Measurements from ENCODE around the gene VAMP5.
"Not testable (repeated sequence)": the region's sequence is repeated elsewhere in the genome, so short reads cannot be mapped to it uniquely, and the experiment has no call there.

The VAMP5 gene

GRCh38 chr2:85584354-85584856 lies at the start of gene VAMP5:
Gene VAMP5 (plus strand): TSS chr2:85584431. CDS start chr2:85584491, 60 bp downstream.
- DNase-seq (ENCODE audit: low read depth in 2 of 3, low spot score in 2 of 3): peak in 1 of 3 experiments; percentile 27

- DNase-seq (ENCODE audit: low read depth in 2 of 3, low spot score in 2 of 3): no peak
Measured at GRCh38 chr2:85534881-85535280, 49.4 kb upstream of the VAMP5 start.

GRCh38 chr2:85536479-85536878 lies 47.8 kb upstream of the VAMP5 start:
- no peak for DNase-seq (ENCODE audit: low read depth in 2 of 3, low spot score in 2 of 3)

- DNase-seq (ENCODE audit: low read depth in 2 of 3, low spot score in 2 of 3): peak; percentile 11 to 29 (median 15)
Measured at GRCh38 chr2:85537600-85538506, 46.4 kb upstream of the VAMP5 start.

- peak; percentile 83 to 94 (median 88) for DNase-seq (ENCODE audit: low read depth in 2 of 3, low spot score in 2 of 3)
Measured at GRCh38 chr2:85538507-85539360, 45.5 kb upstream of the VAMP5 start, which contains the start of gene MAT2A. Gene MAT2A (plus strand): TSS chr2:85539168. CDS start chr2:85539288, 120 bp downstream.

- peak; percentile 51 to 62 (median 52) for DNase-seq (ENCODE audit: low read depth in 2 of 3, low spot score in 2 of 3)
Measured at GRCh38 chr2:85539361-85540132, 44.7 kb upstream of the VAMP5 start.

GRCh38 chr2:85540133-85540648 lies 44.0 kb upstream of the VAMP5 start:
- no peak for DNase-seq (ENCODE audit: low read depth in 2 of 3, low spot score in 2 of 3)

GRCh38 chr2:85541262-85541661 lies 43.0 kb upstream of the VAMP5 start:
- no peak for DNase-seq (ENCODE audit: low read depth in 2 of 3, low spot score in 2 of 3)

GRCh38 chr2:85541753-85542457 lies 42.3 kb upstream of the VAMP5 start:
- no peak for DNase-seq (ENCODE audit: low read depth in 2 of 3, low spot score in 2 of 3)

- no peak for DNase-seq (ENCODE audit: low read depth in 2 of 3, low spot score in 2 of 3)
Measured at GRCh38 chr2:85542777-85543176, 41.5 kb upstream of the VAMP5 start.

GRCh38 chr2:85544254-85544691 lies 40.0 kb upstream of the VAMP5 start:
- DNase-seq (ENCODE audit: low read depth in 2 of 3, low spot score in 2 of 3): not testable (repeated sequence)

- not testable (repeated sequence) for DNase-seq (ENCODE audit: low read depth in 2 of 3, low spot score in 2 of 3)
Measured at GRCh38 chr2:85544915-85545779, 39.1 kb upstream of the VAMP5 start.

GRCh38 chr2:85545780-85546240 lies 38.4 kb upstream of the VAMP5 start:
- DNase-seq (ENCODE audit: low read depth in 2 of 3, low spot score in 2 of 3): no peak

GRCh38 chr2:85547089-85547858 lies 37.0 kb upstream of the VAMP5 start:
- DNase-seq (ENCODE audit: low read depth in 2 of 3, low spot score in 2 of 3): no peak

GRCh38 chr2:85547859-85548607 lies 36.2 kb upstream of the VAMP5 start:
- no peak for DNase-seq (ENCODE audit: low read depth in 2 of 3, low spot score in 2 of 3)

GRCh38 chr2:85548608-85548900 lies 35.7 kb upstream of the VAMP5 start:
- DNase-seq (ENCODE audit: low read depth in 2 of 3, low spot score in 2 of 3): no peak

- no peak for DNase-seq (ENCODE audit: low read depth in 2 of 3, low spot score in 2 of 3)
Measured at GRCh38 chr2:85549095-85549494, 35.1 kb upstream of the VAMP5 start.

Data from activated CD8-positive, alpha-beta memory T cell treated with anti-CD3 and anti-CD28 coated beads for 48 hours (primary cell).